NCI-H748 (cell line): ENCODE data around the gene NIPAL3.

Source experiments
- DNase-seq: peaks from one replicate; lab custom pipeline; 2025; ENCODE audit not compliant: unreplicated experiment; lab: John Stamatoyannopoulos, UW

NIPAL3 gene

DNA sequence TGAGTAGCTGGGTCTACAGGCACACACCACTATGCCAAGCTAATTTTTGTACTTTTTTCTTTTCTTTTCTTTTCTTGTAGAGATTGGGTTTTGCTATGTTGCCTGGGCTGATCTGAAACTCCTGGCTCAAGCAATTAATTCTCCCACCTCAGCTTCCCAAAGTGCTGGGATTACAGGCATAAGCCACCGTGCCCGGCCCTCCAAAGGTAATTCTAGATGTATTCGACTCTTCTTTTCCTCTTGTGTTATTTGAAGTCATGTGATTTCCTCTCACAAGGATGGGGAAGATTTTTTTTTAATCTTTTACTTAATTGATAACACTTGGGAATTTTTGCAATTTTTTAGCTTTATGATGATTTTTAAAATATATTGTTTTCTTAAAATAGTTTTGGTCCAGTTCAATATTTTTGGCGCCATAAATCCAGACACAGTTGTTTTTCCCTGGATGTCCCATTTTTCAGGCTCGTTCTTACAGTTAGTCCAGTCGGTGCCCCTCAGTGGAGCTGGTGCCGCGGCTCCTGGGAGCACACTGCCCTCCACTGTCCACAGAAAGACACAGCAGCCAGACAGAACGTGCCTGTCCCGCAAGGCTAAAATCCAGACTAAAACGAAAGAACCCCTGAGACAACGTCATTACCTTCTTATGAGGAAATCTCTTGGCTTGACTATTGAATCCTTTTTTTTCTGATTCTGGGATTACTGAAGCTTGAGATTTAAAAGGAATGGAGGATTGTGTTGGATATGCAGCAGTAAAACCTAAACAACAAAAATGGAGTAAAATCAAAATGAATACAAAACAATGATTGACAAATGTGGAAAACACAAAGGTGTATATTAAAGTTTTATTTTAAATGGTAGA is 24.4 kb upstream of the NIPAL3 start:
- peak; percentile 62 for DNase-seq

- peak; percentile 63 for DNase-seq
These were observed 23.6 kb upstream of the NIPAL3 start for GRCh38 chr1:24391882-24392603.

GRCh38 chr1:24392604-24392946 is 23.0 kb upstream of the NIPAL3 start:
- no peak for DNase-seq

DNA sequence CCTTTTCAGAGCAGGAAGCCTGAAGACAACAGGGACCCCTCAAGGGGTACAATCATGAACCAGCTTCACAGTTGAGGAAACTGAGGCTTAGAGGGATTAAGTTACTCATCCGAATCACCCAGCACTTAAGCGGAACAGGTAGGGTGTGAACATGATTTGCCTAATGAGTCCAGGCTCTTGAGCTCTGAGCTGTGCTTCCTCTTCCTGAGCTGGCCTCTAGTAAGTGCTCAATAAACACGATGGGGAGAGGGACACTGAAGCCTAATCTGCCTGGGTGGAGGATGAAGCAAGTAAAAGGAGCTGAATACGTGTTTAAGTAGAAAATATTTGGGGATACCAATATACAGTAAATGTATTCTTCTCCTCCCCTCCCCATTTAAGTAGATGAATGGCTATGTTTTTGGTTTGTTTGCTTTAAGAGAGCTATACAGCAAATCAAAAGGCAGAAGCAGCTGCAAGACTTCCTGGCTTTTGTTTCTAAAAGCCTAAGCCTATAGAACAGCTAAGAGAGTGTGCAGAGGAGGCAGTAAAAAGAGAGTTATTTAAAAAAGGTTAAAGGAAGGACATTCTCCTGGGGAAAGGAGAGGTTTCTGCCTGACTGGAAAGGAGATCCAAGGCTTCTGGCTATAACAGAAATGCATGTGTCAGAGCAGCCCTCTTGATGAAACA is 22.5 kb upstream of the NIPAL3 start:
- DNase-seq: peak; percentile 76

DNA sequence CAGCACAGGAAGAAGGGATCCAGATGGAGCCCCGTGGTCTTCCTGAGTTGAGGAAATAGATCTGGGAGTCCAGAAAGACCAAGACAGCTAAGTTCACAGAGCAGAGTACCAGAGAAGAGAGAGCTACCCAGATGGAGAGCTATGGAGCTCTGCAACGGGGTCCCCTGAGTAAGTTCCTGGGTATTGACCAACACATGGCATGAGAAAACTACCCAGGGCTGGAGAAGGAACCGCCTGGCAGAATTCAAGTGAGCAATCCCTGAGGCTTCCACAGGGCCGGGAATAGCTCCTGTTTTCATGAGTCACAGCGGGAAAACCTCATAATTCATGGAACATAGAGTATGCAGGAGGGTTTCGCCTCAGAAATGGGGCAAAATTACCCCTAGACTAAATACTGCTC is 21.7 kb upstream of the NIPAL3 start:
- no peak for DNase-seq

DNA sequence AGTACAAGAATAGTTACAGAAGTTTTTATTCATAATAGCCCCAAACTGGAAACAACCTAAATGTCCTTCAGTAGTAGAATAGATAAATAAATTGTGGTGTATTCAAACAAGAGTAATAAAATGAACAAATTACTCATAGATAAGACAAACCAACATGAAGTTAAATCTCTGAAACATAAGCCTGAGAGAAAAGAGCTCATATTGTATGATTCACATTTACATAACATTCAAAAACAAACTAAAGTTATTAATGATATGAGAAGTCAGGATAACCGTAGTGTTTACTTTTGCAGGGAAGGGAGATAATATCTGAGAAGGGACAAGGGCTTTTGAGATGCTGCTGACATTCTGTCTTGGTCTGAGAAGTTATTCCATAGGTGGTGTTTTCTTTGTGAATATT is 15.5 kb upstream of the NIPAL3 start:
- DNase-seq: no peak

DNA sequence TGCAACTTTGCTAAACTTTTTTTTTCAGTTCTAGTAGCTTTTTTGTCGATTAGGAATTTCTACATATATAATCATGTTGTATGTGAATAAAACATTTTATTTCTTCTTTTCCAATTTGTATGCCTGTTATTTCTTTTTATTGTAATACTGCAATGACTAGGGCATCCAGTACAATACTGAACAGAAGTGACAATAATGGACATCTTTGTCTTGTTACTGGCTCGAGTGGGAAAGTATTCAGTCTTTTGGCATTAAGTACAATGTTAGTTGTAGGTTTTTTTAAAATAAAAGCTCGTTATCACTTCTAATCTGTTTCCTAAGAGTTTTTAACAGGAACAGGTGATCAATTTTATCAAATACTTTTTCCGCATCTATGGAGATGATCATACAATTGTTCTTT is 11.8 kb upstream of the NIPAL3 start:
- no peak for DNase-seq

GRCh38 chr1:24406788-24407187 is 8.8 kb upstream of the NIPAL3 start:
- DNase-seq: no peak

GRCh38 chr1:24409535-24409934 is 6.1 kb upstream of the NIPAL3 start:
- DNase-seq: no peak

DNA sequence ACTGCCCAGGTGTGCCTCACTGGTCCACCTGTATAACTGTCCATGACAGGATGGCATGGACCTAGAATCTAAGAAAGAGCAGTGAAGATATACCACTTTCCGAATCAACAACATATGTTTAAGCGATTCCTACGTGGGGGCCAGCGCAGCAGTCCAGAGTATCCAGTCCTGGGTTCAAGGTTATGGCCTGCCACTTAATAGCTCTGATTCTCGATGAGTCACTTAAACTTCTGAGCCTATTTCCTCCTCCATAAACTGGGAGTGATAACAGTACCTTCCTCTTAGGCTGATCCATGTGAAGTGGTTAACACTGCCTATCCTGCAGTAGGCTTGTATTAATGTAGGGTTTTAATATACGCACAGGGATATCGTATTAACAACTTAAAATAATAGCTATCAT is 4.9 kb upstream of the NIPAL3 start:
- DNase-seq: no peak

DNA sequence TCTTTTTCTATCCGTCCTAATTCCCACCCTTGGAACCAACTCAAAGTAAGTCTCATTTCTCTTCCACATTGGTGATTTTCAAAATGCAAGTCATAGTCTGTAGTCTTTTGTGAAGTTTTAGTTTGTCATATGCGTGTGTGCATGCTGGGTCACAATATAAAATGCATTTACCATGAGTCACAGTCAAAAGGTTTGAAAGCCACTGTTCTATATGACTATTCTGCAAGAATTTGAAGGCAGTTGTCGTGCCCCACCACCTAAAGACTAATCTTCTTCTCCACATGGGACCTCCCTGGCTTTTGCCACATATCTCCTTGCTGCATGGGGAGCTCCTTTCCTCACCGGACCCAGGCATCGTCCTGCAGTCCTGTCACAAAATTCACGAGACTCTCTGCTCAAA is 3.6 kb upstream of the NIPAL3 start:
- DNase-seq: no peak

- no peak for DNase-seq
These were observed 3.2 kb upstream of the NIPAL3 start for GRCh38 chr1:24412408-24412807.

GRCh38 chr1:24413350-24414163 is 2.0 kb upstream of the NIPAL3 start, which contains the start of gene STPG1:
STPG1 (minus strand) TSS chr1:24413782; CDS start chr1:24401388, 12,394 bp downstream.
- peak; percentile 86 for DNase-seq

DNA sequence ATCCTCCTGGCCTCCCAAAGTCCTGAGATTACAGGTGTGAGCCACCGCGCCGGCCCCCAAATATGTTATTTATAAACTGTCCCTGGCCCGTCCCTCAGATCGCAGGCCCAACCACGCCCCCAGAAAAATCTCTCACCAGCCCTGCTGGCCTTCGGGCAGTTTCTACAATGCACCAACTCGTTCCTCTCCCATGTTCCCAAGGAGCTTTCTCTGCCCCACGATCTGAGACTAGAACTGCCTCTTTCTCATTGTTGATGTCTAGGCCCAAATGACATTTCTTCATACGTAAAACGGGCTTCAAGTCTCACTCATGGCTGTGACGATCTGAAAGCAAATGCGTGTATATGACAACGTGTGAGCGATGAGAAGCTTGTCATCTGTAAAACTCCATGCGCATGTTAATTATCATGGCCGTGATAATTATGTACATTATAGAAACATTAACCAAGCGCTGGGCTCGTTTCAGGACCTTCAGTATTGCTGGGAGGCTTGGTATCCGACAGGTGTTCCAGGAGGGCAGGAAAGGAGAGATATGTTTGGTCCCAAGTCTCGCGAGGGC is 748 bp upstream of the NIPAL3 start:
- DNase-seq: no peak

DNA sequence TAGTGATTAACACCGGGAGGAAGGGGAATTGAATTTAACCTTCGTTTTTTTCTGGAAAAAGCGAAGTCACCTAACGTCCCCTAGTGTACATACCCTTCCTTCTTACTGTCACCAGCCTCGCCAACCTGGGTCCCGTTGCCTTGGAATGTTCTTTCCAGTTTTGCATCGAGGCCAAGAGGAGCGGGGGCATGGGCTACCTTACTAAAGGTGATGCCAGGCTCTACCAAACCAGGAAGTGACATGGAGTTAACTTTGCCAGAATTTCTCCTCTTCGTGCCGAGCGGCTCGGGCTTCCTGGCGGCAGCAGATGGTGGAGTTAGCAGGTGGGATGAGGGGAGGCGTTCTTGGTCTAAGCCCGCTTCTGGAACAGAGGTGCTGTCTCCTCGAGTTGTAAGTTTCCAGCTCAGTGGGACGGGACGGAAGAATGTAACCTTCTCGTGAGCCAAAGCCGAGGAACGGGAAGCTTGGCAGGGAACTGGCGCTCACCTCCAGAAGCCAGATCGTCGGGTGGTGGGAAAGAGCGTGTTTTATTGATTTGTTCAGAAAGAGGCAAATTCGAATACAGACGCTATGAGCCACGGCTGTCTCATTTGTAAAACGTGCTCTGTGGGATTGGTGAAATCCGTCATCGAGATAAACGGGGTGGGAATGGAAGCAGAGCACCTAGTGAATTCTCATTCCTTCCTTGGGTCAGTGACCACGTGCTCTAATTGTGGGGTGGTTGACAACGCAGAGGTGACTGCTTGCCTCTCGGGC is 486 bp downstream of the NIPAL3 start:
- DNase-seq: peak; percentile 50

DNA sequence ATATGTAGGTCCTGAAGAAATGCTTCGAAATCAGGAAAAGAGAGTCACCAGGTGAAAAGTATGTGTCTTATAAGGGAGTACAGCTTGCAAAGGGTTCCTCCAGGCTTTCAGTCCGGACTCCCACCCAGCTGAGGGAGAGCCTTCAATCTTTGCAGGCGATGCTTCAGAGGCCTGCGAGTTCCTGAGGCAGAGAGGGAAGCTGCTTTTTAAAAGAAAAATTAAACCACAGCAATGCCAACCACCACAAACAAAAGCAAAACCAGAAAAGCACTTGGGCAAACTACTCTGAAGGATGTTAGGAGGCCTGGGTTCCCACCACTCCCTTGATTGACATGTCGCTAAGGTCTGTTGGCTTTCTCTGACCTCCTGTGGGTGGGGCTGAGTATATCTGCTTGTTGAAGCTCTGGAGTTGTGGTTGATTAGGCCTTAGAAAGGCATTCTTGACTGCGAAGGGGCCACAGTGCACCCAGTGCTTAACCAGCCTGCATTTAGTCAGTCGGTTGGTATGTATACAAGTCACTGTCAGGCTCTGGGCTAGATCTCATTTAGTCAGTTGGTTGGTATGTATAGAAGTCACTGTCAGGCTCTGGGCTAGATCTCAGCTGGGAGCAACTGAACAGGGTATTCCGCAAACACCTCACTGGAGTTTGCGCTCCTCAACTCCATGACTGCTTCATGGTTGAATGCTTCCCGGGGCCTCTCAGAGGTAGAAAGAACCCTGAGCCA is 1.2 kb downstream of the NIPAL3 start:
- peak; percentile 11 for DNase-seq

GRCh38 chr1:24417681-24418080 is 2.1 kb downstream of the NIPAL3 start:
- DNase-seq: no peak

- DNase-seq: no peak
These were observed 3.5 kb downstream of the NIPAL3 start for GRCh38 chr1:24418898-24419628.

DNA sequence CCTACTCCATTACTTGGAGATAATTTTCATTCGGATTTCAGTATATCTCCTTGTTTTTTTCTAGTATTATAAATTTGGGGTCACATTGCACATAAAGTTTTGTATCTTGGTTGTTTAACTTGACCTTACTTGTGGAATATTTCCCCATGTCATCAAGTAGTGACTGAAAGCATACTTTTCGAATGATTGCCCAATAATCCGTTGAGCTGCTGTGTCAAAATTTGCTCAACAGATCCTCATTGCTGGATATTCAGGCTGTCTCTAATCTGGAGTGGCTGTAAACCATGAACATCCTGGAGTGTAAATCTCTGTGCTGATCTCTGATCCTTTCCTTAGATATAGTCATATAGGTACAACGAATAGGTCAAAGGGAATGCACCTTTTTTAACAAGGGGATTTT is 4.9 kb downstream of the NIPAL3 start:
- DNase-seq: no peak
